Glutamatergic neuron (in vitro differentiated cells): Measurements from ENCODE around the gene C16orf86. TPM values are rescaled to one million over a fixed set of nuclear protein-coding genes. Genes with fewer than 3 reads are reported as not detected.

Experiments used
- DNase-seq: peaks from one replicate; pipeline ENCODE4 v3.0.0; 2022
- H3K27ac Mint-ChIP-seq: one replicate; pipeline ENCODE4 v1.8.0; 2020; ENCODE audit warnings: mild to moderate bottlenecking, mixed read lengths, inconsistent platforms; ENCODE audit not compliant: unreplicated experiment
- H3K27me3 Mint-ChIP-seq: one replicate; pipeline ENCODE4 v1.8.0; 2020; ENCODE audit warnings: mild to moderate bottlenecking, moderate library complexity, mixed read lengths, inconsistent platforms; ENCODE audit not compliant: unreplicated experiment
- H3K36me3 Mint-ChIP-seq: one replicate; pipeline ENCODE4 v1.8.0; 2020; ENCODE audit warnings: mild to moderate bottlenecking, mixed read lengths, inconsistent platforms; ENCODE audit not compliant: unreplicated experiment
- H3K4me1 Mint-ChIP-seq: one replicate; pipeline ENCODE4 v1.8.0; 2020; ENCODE audit warnings: mild to moderate bottlenecking, low read depth, mixed read lengths, inconsistent platforms; ENCODE audit not compliant: unreplicated experiment
- H3K4me3 Mint-ChIP-seq: one replicate; pipeline ENCODE4 v1.8.0; 2020; ENCODE audit warnings: mild to moderate bottlenecking, mixed read lengths, inconsistent platforms; ENCODE audit not compliant: unreplicated experiment
- H3K9me3 Mint-ChIP-seq: one replicate; pipeline ENCODE4 v1.8.0; 2020; ENCODE audit warnings: mild to moderate bottlenecking, moderate library complexity, mixed read lengths, inconsistent platforms; ENCODE audit not compliant: unreplicated experiment
- long read RNA-seq: library from polyadenylated mRNA; unstranded; transcript quantifications from one replicate; pipeline ENCODE4 v2.0.0, GENCODE V29; 2020; ENCODE audit not compliant: unreplicated experiment
- total RNA-seq: library from RNA; stranded (reverse); fragmentation: NEBNext Ultra II Directional; extraction: Animal tissue kit (Norgen Biotek cat#: 25700); gene quantifications from one replicate; pipeline ENCODE4 v1.2.1, GENCODE V29; 2021; ENCODE audit not compliant: unreplicated experiment
- TF ChIP-seq, protein P1 (sequence below): fragments of 200-600 bp; sonication (generic); IDR thresholded peaks from one replicate; pipeline ENCODE4 v1.5.0; 2021; ENCODE audit not compliant: partially characterized antibody, unreplicated experiment

The C16orf86 gene, protein sequence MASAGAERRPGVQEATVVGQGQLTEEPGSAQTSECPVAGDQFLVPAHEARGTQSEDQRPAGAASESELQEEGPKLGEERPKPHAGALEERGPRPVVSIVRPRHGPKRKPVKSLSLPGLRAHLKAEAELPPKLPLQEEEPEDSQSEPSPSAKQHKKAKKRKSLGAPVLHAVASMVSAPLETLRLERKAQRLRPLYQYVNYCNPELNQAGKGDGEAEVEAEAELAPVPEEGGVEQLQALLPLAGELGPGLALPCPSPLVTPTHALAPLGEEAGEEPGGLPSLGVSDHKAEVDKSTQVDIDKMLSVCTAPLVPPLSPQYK
- total RNA-seq, result 3.4 TPM
- long read RNA-seq, partial matches to known transcripts, result 1 of 4 reads
- long read RNA-seq, other reads (novel, unspliced or antisense), result 2 of 4 reads

DNA sequence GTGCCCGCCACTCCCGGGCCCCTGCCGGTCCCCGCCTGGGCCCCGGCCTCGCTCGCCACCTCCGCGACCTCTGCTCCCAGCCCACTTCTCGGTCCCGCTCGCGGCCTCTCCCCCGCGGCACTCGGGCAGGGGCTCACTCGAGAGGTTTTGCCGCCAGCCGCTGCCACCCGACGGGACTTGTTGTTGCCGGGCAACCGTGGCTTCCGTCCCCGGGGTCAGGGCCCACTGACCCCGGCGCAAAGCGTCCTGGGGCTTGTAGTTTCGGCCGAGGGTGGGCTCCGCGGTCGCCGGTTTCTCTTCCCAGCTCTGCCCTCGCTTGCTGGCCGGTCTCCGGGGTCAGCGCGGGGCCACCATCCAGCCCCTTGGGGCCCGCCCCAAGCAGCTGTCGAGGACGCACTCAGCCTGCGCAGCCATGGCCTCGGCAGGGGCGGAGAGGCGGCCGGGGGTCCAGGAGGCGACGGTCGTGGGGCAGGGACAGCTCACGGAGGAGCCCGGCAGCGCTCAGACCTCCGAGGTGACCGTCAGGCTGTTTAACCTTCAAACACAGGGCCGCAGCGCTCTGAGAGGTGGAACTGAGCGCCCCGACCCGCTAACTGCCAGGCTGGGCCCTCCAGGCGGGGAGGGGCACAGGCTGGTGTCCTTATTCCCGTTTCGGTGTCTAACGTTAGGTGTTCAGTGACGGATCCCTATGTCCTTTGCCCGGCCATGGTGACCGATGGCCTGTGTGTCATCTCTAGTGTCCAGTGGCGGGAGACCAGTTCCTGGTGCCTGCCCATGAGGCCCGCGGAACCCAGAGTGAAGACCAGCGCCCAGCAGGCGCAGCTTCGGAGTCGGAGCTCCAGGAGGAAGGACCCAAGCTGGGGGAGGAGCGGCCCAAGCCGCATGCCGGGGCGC, at the start of gene C16orf86, which contains the start of gene ENKD1:
C16orf86 (plus strand) TSS at position 256 of the 894 bp plus-strand sequence; CDS start at position 413, 157 bp downstream.
ENKD1 (minus strand) TSS at position 192 of the 894 bp plus-strand sequence. CDS start 308 bp downstream, outside the sequence.
- H3K36me3 Mint-ChIP-seq, result no peaks in the 10 kb centered on the region
- TF ChIP-seq, protein P1, sequence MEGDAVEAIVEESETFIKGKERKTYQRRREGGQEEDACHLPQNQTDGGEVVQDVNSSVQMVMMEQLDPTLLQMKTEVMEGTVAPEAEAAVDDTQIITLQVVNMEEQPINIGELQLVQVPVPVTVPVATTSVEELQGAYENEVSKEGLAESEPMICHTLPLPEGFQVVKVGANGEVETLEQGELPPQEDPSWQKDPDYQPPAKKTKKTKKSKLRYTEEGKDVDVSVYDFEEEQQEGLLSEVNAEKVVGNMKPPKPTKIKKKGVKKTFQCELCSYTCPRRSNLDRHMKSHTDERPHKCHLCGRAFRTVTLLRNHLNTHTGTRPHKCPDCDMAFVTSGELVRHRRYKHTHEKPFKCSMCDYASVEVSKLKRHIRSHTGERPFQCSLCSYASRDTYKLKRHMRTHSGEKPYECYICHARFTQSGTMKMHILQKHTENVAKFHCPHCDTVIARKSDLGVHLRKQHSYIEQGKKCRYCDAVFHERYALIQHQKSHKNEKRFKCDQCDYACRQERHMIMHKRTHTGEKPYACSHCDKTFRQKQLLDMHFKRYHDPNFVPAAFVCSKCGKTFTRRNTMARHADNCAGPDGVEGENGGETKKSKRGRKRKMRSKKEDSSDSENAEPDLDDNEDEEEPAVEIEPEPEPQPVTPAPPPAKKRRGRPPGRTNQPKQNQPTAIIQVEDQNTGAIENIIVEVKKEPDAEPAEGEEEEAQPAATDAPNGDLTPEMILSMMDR, result no peak
- H3K9me3 Mint-ChIP-seq, result peaks cover 11% of the 10 kb centered on the region
- H3K4me3 Mint-ChIP-seq, result peak within 1 kb of the TSS; percentile 92
- peaks cover 27% of the 10 kb centered on the region for H3K4me1 Mint-ChIP-seq
- H3K27ac Mint-ChIP-seq, result peak within 1 kb of the TSS; percentile 96
- H3K27me3 Mint-ChIP-seq, result peaks cover 25% of the 10 kb centered on the region
- peak; percentile 93 for DNase-seq

DNA sequence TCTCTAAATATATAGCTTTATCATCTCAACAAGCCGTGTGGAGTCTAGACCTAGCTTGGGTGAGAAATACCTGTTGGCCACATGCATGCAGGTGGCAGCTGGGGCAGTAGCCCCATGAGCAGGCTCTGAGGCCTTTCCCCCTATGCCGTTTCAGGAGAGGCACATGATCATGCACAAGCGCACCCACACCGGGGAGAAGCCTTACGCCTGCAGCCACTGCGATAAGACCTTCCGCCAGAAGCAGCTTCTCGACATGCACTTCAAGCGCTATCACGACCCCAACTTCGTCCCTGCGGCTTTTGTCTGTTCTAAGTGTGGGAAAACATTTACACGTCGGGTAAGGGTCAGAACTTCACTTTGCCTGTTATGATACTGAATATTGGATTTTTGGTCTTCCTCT, 38.4 kb upstream of the C16orf86 start:
- Mint-ChIP-seq H3K27ac (no peak overlapping the region), H3K4me3 (no peak overlapping the region), H3K36me3 (no peaks in the 10 kb centered on the region), H3K4me1 (no peaks in the 10 kb centered on the region), H3K27me3 (no peaks in the 10 kb centered on the region), H3K9me3 (no peaks in the 10 kb centered on the region)
- TF ChIP-seq, protein P1, result no peak
- DNase-seq, result no peak

DNA sequence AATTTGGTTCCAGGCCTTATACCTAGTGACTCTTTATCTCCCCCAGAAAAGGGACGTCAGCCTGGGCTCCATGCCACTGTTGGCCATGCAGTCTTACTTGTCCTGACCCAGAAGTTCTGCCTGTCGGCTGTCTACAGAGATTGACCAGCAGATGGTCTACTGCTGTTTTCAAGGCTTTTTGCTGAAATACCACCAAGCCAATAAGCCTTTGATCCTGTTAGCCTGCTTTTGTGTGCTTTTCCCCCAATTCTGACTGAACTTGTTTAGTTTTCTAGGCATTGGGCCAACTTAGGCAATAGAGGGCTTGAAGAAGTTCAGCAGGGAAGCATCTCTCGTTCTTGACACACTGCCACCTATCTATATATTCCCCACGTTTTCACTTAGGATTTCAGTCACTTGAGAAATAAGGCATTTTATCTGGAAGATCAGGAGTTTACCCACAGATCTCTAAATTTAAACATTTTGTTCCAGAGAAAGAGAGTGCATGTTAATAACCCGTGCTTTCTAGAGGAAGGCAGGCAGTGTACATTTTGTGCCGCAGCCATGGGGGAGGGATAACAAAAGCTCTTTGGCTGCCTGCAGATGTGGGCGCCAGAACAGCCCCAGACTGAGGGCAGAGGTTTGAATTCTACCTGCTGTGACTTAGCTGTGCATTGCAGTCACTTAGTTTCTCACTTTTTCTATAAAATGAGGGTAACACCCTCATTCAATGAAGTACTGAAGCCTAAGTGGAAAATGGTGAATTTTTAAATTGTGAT, 34.0 kb upstream of the C16orf86 start:
- H3K36me3 Mint-ChIP-seq, result no peaks in the 10 kb centered on the region
- TF ChIP-seq, protein P1, result no peak
- H3K9me3 Mint-ChIP-seq, result no peaks in the 10 kb centered on the region
- peak overlapping the region; percentile 8 for H3K27ac Mint-ChIP-seq
- H3K4me3 Mint-ChIP-seq, result no peak overlapping the region
- H3K27me3 Mint-ChIP-seq, result no peaks in the 10 kb centered on the region
- no peak for DNase-seq
- H3K4me1 Mint-ChIP-seq, result no peaks in the 10 kb centered on the region

DNA sequence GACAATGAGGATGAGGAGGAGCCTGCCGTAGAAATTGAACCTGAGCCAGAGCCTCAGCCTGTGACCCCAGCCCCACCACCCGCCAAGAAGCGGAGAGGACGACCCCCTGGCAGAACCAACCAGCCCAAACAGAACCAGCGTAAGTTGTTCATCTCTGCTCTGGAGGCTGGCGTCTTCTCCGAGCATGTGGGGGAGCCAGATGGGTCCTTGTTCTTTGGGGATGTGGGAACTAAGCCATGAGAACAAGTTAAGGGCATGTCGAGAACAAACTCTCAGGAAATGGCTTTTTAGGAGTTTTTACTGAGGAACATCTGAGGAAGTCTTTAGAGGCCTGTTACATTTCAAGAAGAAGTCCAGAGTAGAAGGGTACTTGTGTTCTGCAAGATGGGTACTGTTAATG, 29.9 kb upstream of the C16orf86 start:
- no peaks in the 10 kb centered on the region for H3K36me3 Mint-ChIP-seq
- peaks cover 3% of the 10 kb centered on the region for H3K9me3 Mint-ChIP-seq
- H3K27ac Mint-ChIP-seq, result no peak overlapping the region
- H3K4me3 Mint-ChIP-seq, result no peak overlapping the region
- no peak for DNase-seq
- TF ChIP-seq, protein P1, result no peak
- peaks cover 2% of the 10 kb centered on the region for H3K27me3 Mint-ChIP-seq
- no peaks in the 10 kb centered on the region for H3K4me1 Mint-ChIP-seq
